Measurements from ENCODE around the gene ANKRD45.
"Not testable (repeated sequence)": the region's sequence is repeated elsewhere in the genome, so short reads cannot be mapped to it uniquely, and the experiment has no call there.

- not testable (repeated sequence) for TF ChIP-seq EZH2phosphoT487 (IDR thresholded peaks at IDR 0.05; ENCODE audit: borderline replicate concordance, low read length); CTCF (IDR thresholded peaks at IDR 0.05; ENCODE audit: low read depth, low read length, poor library complexity, severe bottlenecking)
Observed at GRCh38 chr1:173674496-173674895, 4.8 kb upstream of the ANKRD45 start.
